Effector CD8-positive, alpha-beta T cell (primary cell): Measurements from ENCODE around the gene ATP10A.

Experiments used
- DNase-seq: peaks from one replicate; lab custom pipeline; 2025; lab: John Stamatoyannopoulos, UW

Gene ATP10A

DNA sequence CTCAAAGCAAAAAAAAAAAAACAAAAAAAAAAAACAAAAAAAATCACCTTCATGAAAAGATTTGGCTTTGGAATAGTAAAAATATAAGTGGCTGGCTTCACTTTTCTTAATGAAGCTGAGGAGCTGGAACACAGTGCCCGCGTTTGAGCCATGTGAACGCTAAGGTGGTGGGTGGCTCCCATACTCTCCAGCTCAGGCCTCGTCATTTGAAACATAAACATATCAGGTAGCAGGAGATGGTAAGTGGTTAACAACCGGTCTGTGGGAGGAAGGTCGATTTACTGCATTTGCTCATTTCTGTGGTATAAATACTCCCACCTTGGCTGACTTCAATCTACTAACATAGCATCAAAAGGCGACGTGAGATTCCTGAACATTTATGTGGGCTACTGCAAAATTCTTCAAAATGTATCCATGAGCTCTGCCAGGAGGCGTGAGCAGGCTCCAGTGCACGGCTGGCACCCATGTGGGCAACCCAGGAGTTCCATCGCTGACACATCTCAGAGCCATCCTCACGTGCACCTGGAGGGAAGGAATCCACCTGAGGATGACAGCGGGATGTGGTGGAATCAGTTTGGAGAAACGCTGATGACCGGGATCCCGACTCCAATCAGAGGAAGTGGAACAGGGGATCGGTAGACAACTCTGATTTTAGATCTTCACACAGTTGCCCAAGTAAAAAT, 157.6 kb downstream of the ATP10A start:
- no peak for DNase-seq

DNA sequence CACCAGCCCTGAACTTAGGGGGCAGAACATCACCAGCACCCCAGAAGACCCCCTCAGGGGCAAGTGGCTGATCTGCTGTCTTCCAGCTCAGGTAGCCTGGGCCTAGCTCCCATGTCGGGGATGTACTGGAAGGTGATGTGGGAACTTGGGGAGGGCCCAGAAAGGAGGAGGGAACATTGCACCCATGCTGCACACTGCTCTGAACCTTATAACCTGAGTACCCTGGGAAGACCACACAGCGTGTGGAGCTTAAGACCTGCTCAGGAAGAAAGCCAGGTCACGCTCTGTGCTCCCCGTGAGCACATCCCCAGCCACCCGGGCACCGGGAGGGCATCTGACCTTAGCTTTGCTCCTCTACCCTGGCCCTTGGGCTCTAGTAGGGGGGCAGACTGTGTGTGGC, 159.4 kb downstream of the ATP10A start:
- no peak for DNase-seq

DNA sequence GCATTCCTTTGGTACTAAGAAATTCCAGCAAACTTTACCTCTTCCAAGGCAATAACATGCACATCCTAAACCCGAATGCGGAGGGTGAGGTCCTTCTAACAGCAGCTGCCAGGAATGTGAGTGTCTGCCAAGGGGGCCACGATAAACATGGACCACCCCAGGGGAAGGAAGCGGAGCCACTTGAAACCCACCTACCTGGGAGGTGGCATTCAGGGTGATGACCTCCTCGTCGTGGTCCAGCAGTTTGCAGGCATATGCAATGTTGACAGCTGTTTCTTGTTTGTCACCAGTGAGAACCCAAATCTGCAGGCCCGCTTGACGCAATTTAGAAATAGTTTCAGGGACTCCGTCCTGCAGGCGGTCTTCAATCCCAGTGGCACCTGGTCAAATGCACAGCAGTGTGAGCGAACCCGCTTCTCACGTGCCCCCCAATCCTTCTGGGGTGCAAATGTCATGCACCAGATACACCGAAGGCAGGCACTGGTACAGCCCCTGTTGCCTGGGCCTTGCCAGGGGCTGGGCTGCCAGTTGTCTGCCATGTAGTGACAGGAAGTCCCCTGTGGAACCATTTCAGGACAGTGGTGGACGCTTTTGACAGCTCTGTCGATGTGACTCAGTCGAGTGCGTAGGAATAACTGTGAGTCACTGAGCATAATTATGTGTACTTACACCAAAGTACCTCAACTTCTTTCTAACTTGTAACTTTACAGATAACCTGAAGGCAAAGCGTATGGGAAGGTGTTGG, 161.2 kb downstream of the ATP10A start:
- DNase-seq, result no peak

DNA sequence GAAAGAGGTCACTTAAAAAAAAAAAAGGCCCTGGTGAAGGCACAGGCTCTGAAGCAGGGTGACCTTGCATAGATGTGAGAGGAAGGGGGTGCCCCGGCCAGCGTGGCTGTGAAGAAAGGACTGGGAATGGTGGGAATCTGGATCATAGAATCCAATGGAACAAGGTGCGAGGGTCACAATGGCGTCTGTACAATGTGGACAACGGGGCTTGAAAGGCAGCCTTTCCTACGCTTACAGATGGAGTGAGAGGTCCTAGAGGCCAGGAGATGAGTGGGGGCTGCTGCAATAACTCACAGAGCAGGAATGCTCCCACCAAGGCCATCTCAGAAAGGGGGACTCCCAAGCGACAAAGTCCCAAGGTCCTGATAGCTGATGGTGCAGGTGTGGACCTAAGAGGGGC, 162.2 kb downstream of the ATP10A start:
- no peak for DNase-seq

DNA sequence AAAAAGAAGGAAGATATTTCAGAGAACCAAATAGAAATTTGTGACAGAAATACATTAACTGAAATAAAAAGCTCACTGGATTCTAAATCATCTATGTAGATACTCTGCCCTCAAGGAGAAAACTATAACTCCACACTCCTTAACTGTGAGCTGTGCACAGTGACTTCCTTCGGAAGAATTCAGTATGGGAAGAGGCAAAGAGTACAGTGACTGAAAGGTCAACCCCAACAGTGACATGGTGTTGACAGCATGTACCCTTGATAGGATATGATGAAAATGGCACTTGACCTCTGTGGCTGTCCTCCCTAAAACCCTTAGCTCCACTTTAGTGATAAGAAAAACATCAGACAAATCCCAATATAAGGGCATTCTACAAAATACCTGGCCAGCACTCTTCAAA, 165.5 kb downstream of the ATP10A start:
- DNase-seq, result no peak

DNA sequence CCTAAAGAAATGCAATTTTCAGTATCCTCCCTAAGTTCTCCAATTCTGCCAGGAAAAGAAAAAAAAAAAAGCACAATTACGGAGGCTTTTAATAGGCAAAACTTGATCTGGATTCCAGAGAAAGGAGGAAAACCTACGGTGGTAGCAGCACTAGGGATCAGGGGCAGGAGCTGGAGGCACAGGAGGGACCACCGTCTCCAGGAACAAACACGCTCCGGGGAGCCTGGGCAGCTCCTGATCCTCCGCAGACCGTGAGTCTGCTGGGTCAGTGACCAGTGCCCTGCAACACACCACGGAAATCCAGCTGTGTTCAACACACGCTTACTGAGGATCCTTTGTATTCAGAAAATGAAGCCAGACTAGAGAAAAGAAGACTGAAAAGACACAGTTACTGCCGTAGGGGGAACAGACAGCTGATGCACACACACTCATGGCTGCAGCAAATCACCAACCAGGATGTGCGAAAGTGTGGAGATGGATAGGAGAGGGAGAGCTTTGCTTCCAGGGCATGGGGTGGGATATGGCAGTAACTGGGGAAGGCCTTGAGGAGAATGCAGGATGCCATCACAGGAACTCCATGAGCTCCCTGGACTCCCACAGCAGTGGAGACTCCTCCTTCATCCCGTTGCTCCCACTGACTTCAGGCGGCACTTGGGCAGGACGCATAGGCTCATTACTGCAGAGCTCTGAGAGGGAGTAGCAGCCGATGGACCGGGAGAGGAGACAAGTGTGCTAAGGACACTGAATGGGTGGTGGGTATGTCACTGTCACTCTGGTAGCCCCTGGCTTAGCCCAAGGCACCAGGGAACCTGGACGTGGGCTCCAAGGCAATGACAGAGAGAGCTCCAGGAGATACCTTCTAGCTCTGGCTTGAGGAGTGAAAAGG, 167.0 kb downstream of the ATP10A start:
- no peak for DNase-seq

DNA sequence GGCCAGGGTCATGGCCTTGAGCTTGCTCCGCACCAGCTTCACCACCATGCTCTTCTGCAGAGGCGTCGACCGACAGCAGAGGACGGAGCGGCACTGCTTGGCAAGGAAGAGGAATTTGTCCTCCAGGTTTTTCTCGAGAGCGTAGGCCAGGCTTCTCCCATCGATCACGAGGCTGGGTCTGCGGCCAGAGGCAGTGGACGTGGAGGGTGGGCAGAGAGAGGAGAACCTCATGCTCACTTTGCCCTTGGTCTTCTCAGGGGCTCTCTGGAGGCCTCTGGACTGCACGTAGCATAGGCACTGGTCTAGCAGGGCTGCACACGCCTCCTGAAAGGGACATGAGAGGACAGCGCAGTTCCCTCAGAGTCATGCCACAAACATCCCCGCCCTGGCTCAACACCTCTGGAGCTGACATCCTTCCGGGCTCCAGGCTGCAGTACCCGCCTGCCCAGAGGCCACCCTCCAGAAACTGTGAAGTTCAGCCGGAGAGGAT, 168.3 kb downstream of the ATP10A start:
- DNase-seq, result no peak

DNA sequence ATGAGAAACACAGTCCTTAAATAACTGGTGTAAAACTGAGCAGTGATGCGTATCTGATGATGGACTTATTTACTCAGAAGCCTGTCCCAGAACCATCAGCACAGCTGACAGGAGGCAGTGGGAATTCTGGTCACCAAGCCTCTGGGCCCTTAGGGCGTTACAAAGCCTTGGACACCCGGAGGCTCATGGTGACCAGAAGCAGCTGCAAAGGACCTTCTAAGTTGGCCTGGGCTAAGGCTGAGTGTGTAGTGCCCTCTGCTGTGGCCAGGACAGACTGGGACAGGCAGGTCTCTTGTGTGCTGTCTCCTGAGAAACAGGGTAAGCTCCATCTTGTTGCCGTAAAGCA, 168.9 kb downstream of the ATP10A start:
- DNase-seq, result no peak

DNA sequence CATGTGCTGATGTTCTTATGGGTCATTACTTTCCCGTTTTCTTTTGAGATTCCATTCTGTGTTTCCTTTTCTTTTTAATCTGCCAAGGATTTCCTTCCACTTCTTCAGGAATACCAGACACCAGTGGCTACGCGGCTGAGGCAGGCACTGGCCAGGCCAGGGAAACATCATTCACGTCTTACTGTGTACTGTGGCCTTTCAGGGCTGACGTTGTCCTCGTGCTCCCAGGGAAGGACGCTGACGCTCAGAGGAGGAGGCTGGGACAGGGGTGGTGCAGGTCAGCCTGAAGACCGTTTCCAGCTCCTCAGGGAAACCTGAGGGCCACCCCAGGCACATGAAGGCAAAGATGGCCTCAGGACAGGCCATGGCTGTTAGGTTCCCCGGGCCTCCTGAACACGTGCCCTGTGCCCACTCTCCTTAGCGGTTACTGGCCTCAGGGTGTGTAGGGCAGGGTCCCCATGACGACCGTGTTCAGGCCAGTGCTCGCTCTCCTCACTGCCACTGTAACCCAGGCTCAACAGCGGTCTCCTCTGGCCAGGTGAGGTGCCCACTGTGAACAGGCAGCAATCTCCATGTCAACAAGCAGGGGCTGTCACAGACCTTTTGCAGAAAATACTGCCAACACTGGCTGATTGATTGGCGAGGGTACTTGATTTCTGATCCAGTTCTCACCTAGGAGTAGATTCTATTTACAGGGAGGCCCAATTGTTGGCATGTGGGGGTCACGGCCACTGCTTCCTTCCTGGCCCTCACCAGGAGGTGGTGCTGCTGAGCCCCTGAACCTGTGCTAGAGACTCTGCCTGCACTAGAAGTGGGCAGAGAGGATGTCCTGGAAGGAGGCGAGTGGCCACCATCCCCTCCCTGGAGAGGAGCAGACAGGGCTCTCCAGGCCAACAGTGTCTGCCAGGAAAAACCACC, 169.5 kb downstream of the ATP10A start:
- DNase-seq, result no peak

DNA sequence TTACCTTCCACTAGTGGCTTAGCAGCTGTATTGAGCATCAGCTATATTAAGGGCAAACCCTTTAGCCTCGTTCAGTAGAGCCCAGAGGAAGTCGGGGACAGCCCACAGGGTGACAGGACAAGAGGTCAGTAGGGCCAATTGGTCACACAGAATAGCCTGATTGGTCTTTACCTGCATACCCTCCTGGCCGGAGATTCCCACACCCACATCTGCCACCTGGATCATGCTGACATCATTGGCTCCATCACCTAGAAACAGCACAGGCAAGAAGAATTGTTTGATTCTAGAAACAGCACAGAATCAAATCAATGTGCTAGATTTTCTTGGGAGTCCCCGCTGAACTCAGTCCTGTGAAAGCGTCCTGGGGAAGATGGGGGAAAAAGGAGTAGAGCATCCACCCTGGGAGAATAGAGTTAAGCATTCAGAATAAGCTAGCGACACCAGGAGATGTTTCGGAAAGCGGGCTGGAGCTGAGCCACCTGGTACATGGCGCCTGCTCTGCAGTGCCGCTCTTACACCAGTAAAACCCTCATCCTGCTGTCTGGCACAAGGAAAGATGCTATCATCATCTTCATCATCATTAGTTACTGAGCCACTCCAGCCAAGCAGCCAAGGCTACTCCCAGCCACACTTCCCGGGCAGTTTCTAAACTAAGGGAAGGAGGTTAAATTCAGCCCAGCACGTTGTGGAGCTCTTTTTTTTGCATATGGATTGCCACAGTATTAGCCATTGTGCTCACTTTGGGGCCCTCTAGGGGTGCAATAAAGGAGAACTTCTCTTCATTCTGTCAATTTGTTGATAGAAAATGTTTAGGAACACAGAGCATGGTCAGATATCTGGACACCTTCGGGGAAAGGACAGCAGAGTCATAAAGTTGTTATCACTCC, 171.3 kb downstream of the ATP10A start:
- DNase-seq, result no peak

DNA sequence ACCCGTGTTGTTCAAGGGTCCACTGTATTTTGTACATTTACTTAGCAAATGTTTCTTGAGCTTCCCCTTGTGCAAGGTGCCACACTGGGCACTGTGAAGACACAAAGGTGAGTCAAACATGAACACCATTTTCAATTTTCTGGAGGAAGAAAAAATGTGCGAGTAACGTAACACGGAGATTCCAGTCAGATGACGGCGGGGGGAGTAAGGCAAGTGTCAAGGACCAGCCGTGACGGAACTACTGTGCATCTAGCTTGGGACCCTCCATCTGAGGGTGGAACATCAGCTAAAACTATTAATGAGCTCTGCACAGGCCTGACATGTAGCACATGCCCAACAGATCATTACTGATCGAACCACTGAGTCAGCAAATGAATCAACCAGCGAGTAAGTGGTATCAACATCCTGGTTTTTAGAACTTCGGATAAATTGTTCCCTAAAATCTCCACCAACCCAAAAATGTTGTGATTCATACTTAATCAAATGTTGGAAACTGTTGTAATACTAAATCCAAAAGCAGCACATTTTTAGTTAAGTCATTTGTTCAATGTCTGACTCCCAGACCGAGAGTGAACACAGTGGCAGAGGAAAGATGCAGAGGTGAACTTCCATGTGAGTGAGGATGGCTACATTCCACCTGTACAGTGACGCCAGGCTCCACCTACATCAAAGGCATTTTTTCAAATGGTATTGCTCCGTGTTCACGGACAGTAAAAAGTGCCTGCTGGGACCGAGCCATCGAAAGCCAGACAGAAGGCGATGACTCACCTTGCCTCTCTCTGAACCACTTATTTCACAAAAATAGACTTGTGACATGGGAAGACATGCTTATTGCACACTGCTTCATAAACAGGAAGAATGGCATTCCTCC, 172.2 kb downstream of the ATP10A start:
- DNase-seq, result no peak

DNA sequence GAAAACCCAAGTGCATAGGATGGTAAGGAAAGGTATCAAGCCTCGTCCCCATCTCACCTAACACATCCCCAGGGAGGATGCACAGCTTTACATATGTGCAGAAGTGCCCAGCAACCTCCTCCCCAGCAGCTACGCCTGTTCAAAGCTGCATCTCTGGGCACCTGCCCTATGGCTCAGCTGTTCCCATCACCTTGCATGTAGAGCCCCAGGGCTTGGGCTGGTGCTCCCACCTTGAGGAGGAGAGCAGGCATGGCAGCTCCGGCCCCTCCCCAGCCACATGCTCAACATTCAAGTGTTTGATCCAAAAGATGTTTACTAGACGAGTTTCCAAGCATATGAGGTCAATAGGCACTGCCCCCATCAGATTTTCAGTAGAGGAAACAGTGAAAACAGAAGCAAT, 173.5 kb downstream of the ATP10A start:
- DNase-seq, result no peak

DNA sequence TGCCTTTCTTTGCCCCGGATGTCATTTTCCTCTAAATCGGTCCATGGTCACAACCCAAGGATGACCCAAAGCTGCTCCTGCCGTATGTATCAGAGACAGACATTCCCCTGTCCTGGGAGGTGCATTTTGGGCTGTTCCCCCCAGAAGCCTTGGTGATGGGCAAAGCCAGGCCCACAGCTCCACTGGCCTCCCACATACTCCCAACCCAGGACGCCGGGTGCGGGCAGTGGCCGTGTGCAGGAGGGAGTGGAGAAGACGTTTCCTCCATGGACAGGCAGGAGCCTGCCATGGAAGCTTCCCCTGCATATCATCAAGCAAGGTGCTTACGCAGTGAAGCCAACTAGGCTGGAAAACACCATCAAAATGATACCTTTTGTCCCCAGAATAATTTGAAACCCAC, 175.0 kb downstream of the ATP10A start:
- no peak for DNase-seq

DNA sequence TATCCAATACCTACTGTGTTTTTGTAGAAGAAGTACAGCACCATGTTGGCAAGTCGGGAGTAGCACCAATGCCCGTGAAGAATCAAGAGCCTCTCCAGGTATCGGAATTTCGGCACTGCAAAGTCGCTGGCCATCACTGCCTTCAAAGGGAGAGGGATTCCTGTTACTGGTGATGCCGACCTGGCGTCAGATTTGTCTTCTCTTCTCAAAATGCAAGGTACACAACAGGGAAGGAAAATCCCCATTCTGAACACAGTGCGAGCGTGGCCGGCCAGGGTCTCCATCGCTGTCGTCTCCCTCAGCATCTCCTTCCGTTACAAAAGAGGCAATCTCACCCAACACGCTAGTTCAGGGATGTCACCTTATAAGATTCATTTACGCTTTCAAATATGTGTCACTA, 175.4 kb downstream of the ATP10A start:
- no peak for DNase-seq

DNA sequence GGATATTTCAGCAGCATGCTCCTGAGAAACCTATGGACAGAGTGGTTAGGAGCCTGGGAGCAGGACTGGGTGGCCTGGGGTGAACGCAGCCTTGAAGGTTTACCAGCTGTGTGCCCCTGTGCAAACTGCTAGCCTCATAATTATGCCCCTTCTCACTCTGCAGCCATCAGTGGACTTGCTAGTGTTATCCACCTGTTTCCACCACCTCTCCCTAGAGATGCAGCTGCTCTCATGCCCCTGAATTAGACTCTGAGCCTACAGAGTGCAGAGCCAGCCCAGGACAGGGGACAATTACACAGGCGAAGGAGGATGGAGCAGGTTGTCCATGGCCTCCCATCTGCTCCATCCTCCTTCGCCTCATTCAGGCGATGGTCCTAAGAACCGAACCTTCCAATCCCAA, 175.9 kb downstream of the ATP10A start:
- DNase-seq, result no peak

DNA sequence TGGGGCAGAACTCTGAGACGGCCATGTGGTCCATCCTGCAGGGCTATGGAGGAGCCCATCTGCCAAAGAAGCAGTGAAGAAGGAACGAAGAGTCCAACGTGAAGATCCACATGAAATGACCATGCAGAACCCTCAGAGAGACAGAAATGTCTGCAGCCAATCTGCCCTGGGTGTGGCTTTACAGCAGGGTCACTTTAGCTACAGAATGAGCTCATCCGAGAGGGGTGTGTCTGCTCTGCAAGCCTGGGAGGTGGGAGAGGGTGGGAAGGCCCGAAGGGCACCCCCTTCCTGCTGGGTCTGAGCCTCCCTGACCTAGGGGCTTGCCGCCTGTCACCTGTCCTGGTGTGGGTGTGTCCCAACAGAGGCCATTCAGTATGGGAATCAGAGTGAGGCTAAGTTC, 176.3 kb downstream of the ATP10A start:
- DNase-seq, result no peak

DNA sequence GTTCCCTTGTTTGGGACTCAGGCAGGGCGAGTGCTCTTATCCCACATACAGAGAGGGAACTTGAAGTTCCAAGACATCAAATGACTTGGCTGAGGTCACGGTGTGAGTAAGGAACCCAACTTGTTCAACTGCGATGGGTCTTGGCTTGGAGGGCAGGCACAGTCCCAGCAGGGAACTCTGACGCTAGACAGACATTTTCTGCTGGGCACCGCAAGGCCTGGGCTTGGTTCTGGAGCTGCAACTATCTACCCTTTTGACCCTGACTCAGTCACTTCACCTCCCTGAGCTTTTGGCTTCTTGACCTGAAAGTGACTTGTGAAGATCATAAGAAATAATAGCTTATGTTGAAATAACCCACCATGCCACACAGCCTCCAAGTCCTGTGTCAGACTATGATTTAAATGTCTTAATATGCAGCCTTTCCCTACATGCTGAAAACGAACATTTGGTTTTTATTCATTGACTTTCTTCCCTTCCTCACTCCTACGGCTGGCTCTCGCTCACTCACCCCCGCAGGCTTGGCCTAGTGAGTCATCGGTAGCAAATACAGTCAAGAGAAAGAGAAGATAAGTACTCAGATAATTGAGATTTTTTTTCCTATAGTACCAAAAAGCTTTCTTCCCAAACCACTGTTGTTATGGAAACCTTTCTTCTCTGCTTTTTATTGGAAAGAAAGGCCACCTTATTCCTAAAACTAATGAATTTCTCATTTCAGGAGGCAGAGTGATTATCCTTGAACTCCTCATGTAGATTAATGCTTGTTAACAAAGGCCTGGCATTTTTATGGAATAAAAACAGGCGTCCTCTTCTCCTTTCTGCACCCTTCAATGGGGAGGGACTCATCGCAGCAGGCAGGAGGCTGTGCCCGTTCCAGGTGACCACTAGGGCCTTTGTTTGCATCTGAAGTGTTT, 178.4 kb downstream of the ATP10A start:
- no peak for DNase-seq

DNA sequence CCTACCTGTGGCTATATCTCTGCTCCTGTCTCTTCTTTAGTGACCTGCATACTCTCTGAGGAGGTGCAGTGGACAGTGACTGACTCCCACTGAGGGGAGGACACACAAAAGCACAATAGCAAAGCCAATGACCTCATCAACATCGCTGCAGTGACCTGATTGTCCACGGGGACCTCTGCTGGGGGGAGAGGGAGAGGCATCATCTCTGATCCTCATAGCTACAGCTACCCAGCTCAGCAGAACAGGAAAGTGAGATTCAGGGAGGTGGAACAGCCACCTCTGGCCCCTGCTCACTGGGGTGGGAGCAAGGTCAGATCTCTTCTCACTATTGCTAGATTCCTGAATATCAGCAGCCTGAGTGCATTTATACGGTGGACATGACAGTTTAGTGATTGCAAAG, 179.2 kb downstream of the ATP10A start:
- DNase-seq, result no peak

DNA sequence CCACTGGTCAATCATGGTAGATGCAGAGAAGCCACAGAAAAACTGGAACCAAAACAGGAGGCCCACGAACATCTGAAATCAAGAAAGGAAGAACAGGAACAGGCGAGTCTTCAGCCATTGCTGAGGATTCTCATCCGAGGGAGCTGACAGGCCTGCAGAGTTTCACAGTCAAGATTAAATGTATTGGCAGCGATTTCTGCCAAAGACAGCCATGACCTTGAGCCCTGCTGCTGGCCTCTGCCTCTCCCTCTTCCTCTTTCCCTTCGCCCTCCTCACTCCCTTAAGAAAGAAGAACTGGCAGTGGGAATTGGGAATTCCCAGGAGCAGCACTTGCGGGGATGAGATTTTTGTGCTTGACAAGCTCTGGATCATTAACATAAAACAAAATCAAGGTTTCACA, 179.7 kb downstream of the ATP10A start:
- no peak for DNase-seq
